Activated naive CD8-positive, alpha-beta T cell treated with anti-CD3 and anti-CD28 coated beads, Interleukin-2, amount 50 U/mL, for 16 hours (primary cell): ENCODE data around the gene TBX2.

ENCODE experiments used
- DNase-seq: peaks from one replicate; pipeline ENCODE4 v3.0.0-alpha.2; 2020; ENCODE audit warnings: low read depth, low spot score

The TBX2 gene

DNA sequence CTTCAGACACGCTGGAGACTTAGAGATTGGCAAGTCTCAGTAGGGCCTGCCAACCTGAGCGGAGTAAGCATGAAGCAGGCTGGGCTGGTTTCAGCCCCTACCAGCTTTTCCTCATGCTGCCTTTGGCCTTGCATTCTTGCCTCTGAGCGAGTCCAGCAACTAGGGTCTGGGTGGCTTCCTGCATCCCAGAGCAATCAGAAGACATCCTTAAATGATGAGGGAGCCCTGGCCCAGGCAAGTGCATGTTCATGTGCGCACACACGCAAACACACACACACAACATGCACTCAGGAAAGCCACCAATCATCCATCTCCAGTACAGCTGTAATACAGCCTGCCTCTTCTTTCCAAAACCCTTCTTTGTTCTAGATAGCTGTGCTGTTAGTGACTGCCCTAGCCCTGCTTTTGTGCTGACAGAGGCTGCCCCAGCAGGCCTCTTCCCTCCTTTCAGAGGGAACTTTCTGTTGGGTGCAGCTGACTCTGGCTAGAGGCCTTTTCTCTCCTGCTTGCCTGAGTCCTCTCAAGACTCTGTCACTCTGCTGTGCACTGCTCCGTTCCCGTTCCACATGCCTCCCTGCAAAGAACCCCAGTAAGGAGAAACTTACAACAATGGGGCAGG is 30.7 kb upstream of the TBX2 start:
- no peak for DNase-seq

DNA sequence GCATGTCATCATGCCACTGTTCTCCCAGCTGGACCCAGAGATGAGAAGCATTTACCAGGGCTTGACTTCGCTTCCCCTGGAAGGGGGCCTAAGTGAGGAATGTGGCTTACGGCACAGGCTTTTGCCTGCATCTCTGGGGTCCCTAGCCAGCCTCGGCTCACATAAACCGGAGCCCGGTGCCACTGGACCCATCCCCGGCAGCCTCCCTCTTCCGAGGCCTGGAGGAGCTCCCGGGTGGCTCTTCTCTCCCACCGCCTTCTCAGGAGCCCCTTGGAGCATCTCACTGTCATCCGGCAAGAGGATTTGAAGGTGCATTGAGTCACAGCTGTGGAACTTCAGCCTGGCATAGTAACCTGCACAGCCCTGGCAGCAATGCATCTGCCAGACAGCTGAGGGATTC is 29.9 kb upstream of the TBX2 start:
- DNase-seq, result no peak

DNA sequence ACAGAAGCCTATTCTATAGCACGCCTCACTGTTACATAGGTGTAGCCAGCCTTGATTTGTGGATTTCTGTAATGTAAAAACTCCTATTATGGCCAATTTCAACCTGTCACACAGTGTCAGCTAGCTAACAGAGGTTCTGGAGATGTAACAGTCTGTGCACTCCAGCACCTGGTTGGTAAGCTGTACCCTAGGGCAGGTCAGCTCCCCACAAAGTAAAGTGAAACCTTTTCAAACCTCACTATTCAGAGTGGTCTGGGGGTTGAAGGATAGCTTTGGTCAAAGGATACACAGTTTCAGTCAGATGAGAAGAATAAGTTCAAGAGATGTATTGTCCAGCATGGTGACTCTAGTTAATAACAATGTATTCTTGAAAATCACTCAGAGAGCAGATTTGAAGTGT is 28.5 kb upstream of the TBX2 start:
- no peak for DNase-seq

GRCh38 chr17:61371606-61372005 is 28.0 kb upstream of the TBX2 start:
- DNase-seq, result no peak

DNA sequence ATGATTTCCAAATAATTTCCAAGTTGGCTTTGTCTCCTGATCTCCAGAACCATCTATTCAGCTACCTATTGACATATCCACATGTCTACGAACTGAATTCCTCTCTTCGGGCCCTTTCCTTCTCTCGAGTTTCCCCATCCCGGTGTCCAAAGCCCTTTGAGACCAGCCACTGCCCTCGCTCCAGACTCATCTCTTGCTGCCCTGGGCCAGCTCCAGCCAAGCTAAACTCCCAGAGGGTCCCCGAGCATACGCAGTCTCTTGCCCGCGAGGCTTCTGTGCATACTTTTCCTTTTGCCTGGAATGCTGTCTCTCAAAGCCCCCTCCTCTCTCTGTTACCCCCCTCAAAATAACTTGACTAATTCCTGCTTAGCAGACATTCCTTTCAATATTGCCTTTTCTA is 27.2 kb upstream of the TBX2 start:
- no peak for DNase-seq

DNA sequence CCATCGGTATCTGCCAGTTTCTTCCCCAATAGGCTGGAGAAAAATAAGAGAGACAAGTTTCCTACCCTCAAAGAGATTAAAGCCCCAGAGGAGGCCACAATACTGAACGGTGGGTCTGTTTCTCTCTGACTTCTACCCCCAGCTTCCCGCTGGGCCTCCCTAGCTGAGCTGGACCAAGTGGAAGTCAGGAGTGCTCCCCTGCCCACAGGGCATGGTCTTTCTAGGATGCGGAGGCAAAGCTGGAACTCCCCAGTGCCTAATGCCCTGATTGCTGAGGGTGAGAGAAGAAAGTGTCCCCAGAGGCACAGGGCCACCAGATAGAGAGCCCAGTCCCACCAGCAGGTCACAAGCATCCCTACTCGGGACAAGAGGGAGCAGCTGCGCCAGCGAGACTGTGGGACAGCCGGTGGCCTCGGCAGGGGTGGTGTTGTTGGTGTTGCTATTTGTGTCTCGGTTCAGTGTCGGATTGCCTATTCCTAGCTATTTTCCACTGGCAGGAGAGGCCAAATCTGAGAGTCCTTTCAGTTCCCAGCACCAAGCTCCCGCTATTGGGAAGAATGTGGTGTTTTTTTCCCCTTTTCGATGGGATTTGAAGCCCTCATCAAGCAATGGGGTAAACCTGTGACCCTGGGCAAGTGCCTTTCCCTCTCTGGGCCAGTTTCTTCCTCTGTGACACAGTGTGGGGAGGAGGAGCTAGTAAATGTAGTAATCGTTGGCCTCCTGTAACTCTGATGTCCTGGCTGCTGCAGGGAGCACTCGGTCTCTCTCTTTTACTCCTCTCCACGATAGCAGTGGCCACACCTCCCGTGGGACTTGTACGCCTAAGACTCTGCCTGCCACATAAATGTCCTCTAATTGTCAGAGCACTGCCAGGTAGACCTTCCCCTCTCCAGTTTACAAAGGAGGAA is 22.5 kb upstream of the TBX2 start:
- no peak for DNase-seq

- DNase-seq, result no peak
Measured at GRCh38 chr17:61378658-61379456, 20.8 kb upstream of the TBX2 start.

GRCh38 chr17:61379457-61380216 is 20.0 kb upstream of the TBX2 start:
- no peak for DNase-seq

DNA sequence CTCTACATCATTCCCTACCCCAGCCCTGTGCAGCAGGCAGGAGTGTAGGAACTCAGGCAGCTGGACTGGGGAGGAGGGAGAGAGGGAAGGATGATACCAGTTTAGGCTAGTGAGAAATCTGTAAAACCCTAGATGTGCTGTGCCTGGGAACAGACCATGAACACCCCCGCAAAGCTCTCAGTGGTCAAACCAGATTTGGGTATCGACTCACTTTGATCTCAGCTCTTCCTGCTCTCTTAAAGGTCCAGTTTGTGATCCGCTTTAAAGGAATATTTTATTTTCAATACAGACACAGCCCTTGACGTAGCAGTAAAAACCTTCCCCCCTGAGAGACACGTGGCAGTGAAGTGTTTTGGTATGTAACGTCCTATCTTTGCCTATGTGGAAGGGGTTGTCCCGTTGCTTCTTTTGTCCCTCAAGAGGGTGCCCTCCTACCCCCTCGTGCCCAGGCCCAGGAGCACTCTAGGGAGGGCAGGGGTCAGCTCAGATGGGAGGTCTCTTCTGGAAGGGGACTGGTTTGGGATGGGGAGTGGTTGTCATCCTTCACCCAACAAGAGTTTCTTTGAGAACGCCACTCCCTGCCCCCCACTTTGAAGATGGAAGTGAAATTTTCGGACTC is 19.3 kb upstream of the TBX2 start:
- DNase-seq, result no peak

- no peak for DNase-seq
Measured at GRCh38 chr17:61380836-61381525, 18.7 kb upstream of the TBX2 start.

- no peak for DNase-seq
Measured at GRCh38 chr17:61381537-61381936, 18.1 kb upstream of the TBX2 start.

GRCh38 chr17:61382796-61383688 is 16.6 kb upstream of the TBX2 start:
- no peak for DNase-seq

DNA sequence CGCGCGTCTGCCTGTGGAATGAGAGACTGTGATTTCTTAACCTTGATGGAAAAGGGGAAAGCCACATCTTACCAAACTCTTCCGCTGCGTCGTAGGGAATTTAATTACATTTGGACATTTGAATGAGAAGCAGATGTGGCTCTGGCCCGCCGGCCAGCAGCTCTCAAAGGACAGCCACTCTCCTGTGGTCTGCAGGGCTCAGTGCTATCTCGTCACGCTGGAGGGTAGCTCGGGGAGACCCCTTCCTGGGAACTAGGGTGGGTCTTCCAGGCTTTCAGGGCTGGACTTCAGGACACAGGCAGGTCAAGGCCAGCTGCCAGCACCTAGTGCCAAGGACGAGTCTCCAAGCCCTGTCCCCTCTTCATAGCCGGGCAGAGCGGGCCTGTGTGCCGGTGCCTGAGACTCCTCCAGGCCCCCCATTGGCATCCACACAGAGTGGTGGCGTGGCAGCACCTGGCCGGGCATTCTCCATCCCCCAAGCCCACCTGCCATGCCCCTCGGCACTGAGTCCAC is 15.9 kb upstream of the TBX2 start:
- no peak for DNase-seq

- no peak for DNase-seq
Measured at GRCh38 chr17:61384354-61384691, 15.3 kb upstream of the TBX2 start.

DNA sequence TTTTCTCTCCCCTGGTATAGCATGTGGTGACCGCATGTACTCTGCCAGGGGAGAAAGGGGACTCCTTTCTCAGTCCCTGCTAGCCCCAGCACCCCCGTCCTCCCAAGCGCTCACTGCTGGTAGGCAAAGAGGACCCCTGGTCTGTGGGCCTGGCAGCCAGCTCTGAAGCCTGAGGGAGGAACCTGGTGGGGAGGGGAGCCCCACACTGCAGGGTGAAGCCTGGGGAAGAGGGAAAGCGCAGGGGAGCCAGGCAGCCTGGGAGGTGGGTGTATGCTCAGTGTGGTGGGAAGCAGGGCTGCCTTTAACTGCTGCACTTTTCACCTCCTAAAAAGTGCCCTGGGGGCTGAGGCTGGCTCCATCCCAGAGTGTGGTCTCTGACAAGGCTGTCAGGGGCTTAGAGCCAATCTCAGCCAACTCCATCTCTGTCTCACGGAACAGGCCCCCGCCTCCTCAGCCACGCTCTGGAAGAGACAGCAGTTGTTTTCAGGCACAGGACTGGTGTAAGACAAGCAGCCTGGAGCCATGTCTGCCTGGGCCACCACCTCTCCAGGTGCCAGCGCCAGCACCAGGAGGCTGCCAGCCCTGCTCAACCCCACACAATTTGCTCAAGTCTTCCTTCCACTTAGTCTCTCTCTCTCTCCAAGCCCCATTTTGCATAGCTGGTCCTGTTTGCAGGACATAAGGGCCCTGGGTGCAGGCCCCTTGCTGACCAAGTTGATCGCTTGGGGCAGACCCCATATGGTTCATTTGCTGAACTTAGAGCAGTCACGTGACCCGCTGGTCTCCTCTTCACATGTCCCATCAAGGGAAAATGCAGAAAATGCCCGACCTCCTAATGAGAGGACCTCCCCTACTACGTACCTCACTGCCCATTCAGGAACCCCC is 14.7 kb upstream of the TBX2 start:
- no peak for DNase-seq

- no peak for DNase-seq
Measured at GRCh38 chr17:61385577-61386236, 13.9 kb upstream of the TBX2 start.

DNA sequence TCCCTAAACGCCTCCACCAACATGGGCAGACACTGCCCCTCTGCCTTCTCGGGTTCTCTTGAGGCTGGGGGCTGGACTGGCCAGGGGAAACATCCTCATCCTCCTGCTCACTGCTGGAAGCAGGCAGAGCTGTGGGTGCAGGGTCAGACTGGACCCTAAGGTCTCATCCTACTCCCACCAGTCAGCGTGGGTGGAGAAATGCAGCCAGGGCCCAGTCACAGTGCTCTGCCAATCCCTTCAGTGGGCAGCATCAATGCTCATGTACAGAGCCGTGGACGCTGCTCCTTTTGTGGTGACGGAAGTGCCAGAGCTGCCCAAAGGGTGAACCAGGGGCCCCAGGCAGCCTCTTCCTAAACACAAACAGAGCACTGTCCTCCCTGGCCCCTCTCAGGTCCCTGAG is 13.4 kb upstream of the TBX2 start:
- DNase-seq, result no peak

DNA sequence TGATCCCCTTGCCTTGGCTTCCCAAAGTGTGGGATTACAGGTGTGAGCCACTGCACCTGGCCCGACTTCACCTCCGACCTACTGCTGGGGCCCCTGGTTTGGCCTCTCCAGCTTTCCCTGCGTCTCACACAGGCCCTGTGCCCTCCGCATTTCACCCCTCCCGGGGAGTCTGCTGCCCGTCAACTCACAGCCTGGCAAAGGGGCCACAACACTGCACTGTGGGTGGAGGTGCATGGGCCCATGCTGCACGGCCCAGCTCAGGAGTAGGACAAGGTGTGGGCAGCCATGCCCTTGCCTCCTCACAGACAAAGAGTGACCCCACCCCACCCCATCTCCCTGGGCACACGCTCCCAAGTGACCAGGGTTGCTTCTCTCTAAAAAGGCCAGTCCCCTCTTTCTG is 12.6 kb upstream of the TBX2 start:
- DNase-seq, result no peak
